Measurements from ENCODE around the gene ZC3H10.

- 0 out of 2 replicates have a peak, but pooled peaks have one; percentile 65 for TF ChIP-seq ATF6 (CRISPR knock-in tag; conservative IDR thresholded peaks at IDR 0.05)
- TF ChIP-seq GATAD1 (CRISPR knock-in tag; IDR thresholded peaks at IDR 0.05): peak; percentile 96
- no peak for TF ChIP-seq ZNF530 (CRISPR knock-in tag; IDR thresholded peaks at IDR 0.05; ENCODE audit: low read depth)
- 0 out of 4 replicates have a peak, but pooled peaks of 1 of the 2 experiments have one; percentile 50 for TF ChIP-seq REST (IDR thresholded peaks at IDR 0.05; ENCODE audit: borderline replicate concordance in 1 of 2, low read depth in 1 of 2, low read length in 2 of 2)
- peak; percentile 95 for TF ChIP-seq POLR2AphosphoS5 (IDR thresholded peaks at IDR 0.05; ENCODE audit: low read depth, low read length)
- peak; percentile 91 for TF ChIP-seq CTCF (CRISPR knock-in tag; IDR thresholded peaks at IDR 0.05)
Measured at GRCh38 chr12:56117778-56118687, at the start of gene ZC3H10.

All from HepG2 (cell line).